ENCODE data around the gene POM121L2. TPM values are rescaled to one million over a fixed set of nuclear protein-coding genes. Genes with fewer than 3 reads are reported as not detected.

Gene POM121L2
- not detected for total RNA-seq

DNA sequence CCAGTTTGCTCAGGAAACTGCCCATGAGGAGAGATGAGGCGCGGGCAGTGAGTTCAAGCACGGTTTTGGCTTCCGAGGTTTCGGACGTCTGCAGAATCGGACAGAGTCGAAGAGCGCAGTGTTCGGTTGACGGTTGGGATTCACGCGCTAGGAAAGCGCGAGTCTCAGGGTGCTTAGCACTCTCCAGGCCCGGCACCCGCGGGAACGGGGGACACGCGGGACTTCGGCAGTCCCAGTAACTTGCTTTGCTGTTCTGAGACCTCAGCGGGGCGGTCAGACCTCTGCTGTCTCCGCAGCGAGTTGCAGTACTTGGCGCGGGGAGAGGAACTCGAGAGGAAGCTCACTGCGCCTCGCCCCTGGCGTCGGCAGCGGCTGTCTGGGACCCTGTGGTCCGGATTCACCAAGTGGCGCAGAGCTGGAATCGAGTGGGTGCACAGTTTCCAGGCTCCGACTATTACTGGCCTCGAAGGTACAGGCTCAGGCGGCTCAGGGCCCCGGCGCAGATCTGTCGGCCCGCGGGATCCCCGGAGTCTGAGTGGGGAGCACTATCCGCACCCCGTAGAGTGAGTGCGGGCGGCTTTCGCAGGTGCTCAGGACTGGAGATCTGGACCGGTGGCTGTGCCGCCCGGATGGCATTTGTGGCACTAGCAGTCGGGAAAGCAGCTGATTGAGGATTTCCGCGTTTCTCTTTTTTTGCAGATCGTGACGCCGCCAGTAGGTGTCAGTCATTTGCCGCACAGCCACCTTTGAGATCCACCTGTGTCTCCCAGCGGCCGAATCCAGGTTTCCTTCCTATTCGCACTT lies at the start of gene POM121L2:
TSS of gene POM121L2 (minus strand) at position 128 of the 804 bp plus-strand sequence. CDS start at position 25, 103 bp downstream.
- Mint-ChIP-seq H3K36me3 (ENCODE audit: low read depth) (no peaks in the 10 kb centered on the region), H3K4me1 (ENCODE audit: low read depth) (peaks cover 14% of the 10 kb centered on the region), H3K27me3 (ENCODE audit: low read depth) (peaks cover 65% of the 10 kb centered on the region), H3K9me3 (ENCODE audit: insufficient read depth) (no peaks in the 10 kb centered on the region), H3K4me3 (peak within 1 kb of the TSS; percentile 77), H3K27ac (no peak within 1 kb of the TSS)
- ChIA-PET CTCF (interaction anchor here (0.6 to 1.9 kb wide), 31 partner anchors 8 to 498 kb away, joined by 3 to 11 read pairs (median 4); a partner anchor contains a TSS), POLR2A (interaction anchor here (0.7 to 1.2 kb wide), 2 partner anchors 243 to 496 kb away, joined by 3 read pairs; a partner anchor contains a TSS)
- DNase-seq: peak; percentile 74
- ATAC-seq: peak; percentile 76

DNA sequence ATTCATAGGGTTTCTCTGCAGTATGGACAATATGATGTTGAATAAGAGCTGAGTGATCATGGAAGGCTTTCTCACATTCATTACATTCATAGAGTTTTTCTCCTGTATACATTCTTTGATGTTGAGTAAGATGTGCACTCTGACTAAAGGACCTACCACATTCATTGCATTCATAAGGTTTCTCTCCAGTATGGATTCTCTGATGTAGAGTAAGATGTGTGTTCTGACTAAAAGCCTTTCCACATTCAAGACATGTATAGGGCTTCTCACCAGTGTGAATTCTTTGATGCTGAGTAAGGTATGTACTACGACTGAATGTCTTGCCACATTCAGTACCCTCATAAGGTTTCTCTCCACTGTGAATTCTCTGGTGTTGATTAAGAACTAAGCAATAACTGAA lies 47.2 kb upstream of the POM121L2 start:
- peaks cover 37% of the 10 kb centered on the region for H3K9me3 Mint-ChIP-seq (ENCODE audit: insufficient read depth)
- no peak overlapping the region for H3K4me3 Mint-ChIP-seq
- ATAC-seq: no peak
- ChIA-PET CTCF (no interaction called here), POLR2A (no interaction called here)
- no peak overlapping the region for H3K27ac Mint-ChIP-seq
- no peaks in the 10 kb centered on the region for H3K27me3 Mint-ChIP-seq (ENCODE audit: low read depth)
- H3K4me1 Mint-ChIP-seq (ENCODE audit: low read depth): no peaks in the 10 kb centered on the region
- H3K36me3 Mint-ChIP-seq (ENCODE audit: low read depth): peaks cover 6% of the 10 kb centered on the region
- DNase-seq: no peak

DNA sequence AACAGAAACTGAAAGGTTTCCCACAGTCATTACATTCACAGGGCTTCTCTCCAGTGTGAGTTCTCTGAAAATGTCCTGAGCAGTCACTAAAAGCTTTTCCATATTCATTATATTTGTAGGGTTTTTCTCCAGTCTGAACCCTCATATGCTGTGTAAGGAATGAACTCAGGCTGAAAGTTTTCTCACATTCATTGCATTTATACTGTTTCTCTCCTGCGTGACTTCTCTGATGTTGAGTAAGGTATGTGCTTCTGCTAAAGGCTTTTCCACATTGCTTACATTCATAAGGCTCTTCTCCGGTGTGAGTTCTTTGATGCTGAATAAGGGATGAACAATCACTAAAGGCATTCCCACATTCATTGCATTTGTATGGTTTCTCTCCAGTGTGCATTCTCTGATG lies 46.7 kb upstream of the POM121L2 start:
- Mint-ChIP-seq H3K27ac (no peak overlapping the region), H3K4me1 (ENCODE audit: low read depth) (no peaks in the 10 kb centered on the region), H3K9me3 (ENCODE audit: insufficient read depth) (peaks cover 37% of the 10 kb centered on the region), H3K4me3 (no peak overlapping the region), H3K36me3 (ENCODE audit: low read depth) (peaks cover 6% of the 10 kb centered on the region), H3K27me3 (ENCODE audit: low read depth) (no peaks in the 10 kb centered on the region)
- CTCF ChIA-PET: no interaction called here
- ATAC-seq (no peak), DNase-seq (no peak)
- POLR2A ChIA-PET: no interaction called here

DNA sequence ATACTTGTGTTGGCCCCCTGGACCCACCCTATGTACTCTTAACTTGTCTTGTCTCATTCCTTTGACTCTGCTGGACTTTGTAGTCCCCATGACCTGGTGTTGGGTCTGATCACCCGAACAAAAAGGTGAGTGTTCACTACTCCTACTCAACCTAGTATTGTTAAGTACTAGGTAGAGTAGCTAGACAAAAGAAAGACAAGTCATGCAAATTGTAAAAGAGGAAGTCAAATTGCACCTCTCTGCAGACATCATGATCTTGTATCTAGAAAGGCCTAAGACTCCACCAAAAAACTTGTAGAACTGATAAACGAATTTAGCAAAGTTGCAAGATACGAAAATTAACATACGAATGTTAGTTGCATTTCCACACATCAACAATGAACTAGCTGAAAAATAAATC lies 40.8 kb upstream of the POM121L2 start:
- POLR2A ChIA-PET: no interaction called here

DNA sequence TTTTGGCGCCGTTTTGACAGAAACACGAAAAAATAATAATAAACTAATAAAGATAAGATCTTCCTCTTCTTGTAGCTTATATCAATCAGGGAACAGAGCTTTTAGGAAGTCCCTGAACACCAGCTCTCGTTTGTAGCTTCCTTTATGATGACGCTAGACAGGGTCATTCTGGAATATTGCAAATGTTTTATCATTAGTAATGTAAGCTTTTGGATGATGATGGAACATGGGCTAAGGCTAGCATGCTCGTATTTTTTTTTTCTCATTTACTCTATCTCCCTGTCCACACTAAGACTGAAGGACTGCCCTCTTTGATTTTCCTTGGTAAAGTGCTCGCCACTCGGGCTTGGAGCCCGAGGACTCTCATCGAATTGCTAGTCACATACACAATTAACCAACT lies 22.1 kb upstream of the POM121L2 start:
- ATAC-seq (no peak), DNase-seq (no peak)
- Mint-ChIP-seq H3K4me3 (no peak overlapping the region), H3K9me3 (ENCODE audit: insufficient read depth) (no peaks in the 10 kb centered on the region), H3K4me1 (ENCODE audit: low read depth) (peaks cover 13% of the 10 kb centered on the region), H3K36me3 (ENCODE audit: low read depth) (no peaks in the 10 kb centered on the region), H3K27me3 (ENCODE audit: low read depth) (peaks cover 22% of the 10 kb centered on the region), H3K27ac (no peak overlapping the region)
- CTCF ChIA-PET: interaction anchor here (1.3 to 1.7 kb wide), 2 partner anchors 22 to 335 kb away, joined by 3 to 4 read pairs; partner anchors contain the start of gene POM121L2
- POLR2A ChIA-PET: interaction anchor here (0.6 to 1.0 kb wide), 3 partner anchors 9 to 1551 kb away, joined by 4 to 5 read pairs (median 4); a partner anchor contains a TSS

More for the DNA sequence above, 40.8 kb upstream of the POM121L2 start:
- Mint-ChIP-seq H3K4me1 (ENCODE audit: low read depth) (no peaks in the 10 kb centered on the region), H3K27ac (no peak overlapping the region), H3K4me3 (no peak overlapping the region), H3K9me3 (ENCODE audit: insufficient read depth) (peaks cover 11% of the 10 kb centered on the region), H3K36me3 (ENCODE audit: low read depth) (no peaks in the 10 kb centered on the region), H3K27me3 (ENCODE audit: low read depth) (peaks cover 3% of the 10 kb centered on the region)
- DNase-seq (no peak), ATAC-seq (no peak)
- CTCF ChIA-PET: no interaction called here

DNA sequence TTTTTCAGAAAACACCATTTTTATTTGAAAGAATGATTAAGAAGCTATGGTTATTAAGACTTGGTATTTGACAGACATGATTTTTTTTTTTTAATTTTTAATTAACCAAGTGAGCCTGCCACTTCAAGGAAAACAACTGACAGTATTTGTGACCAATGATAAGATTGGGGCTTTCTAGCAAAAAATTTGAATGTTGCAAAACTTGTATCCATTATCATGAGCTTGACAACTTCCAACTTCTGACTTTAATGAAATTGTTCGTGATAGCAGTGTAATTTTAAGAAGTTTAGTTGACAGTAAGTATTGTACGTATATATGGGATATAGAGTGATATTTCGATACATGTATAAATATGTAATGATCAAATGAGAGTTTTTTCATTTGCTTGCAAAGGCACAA lies 21.6 kb upstream of the POM121L2 start:
- ChIA-PET CTCF (interaction anchor here (1.3 to 1.7 kb wide), 2 partner anchors 21 to 335 kb away, joined by 3 to 4 read pairs; partner anchors contain the start of gene POM121L2), POLR2A (interaction anchor here (0.6 to 1.0 kb wide), 3 partner anchors 9 to 1551 kb away, joined by 4 to 5 read pairs (median 4); a partner anchor contains a TSS)
- DNase-seq (no peak), ATAC-seq (no peak)
- Mint-ChIP-seq H3K9me3 (ENCODE audit: insufficient read depth) (no peaks in the 10 kb centered on the region), H3K27ac (no peak overlapping the region), H3K4me3 (peak overlapping the region; percentile 72), H3K36me3 (ENCODE audit: low read depth) (no peaks in the 10 kb centered on the region), H3K27me3 (ENCODE audit: low read depth) (peaks cover 22% of the 10 kb centered on the region), H3K4me1 (ENCODE audit: low read depth) (peaks cover 13% of the 10 kb centered on the region)

DNA sequence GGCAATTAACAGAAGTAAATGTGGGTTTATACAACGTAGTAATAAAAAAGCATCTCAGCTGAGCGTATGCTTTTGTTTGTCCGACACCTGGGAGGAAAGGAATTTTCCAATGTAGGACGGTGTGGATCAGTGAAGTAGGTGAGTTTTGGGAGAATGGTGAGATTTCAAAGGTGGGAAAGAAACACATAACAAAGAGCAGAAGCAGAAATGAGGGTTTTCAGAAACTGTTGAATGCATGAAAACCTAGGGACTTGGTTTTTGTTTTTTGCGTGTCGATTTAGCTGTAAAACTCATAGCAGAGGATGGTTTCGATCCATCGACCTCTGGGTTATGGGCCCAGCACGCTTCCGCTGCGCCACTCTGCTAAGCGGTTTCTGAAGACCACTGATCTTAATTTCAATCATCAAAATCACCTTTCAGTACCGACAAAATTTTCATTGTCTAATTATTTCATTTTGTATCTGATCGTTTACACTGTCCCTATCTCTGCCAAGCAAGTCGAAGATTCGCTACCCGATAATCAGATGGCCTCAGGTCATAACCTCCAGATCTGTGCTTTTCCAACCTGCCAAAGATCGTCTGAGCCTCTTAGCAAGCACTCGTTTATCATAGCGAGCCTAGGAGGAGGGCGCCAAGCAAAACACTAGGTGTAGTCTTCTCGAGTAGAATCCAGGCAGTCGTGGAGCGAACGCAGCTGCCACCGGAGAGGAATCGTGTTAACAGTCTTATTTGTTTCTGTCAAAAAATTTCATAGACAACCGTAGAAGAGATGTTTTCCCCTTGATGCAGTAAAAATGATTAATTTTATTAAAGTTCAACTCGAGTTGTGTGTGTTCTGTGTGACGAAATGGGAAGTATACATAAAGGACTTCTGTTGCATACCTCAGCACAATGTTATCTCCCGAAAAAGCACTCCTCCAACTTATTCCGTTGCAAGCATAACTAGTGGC lies 20.9 kb upstream of the POM121L2 start:
- peaks cover 13% of the 10 kb centered on the region for H3K4me1 Mint-ChIP-seq (ENCODE audit: low read depth)
- H3K9me3 Mint-ChIP-seq (ENCODE audit: insufficient read depth): no peaks in the 10 kb centered on the region
- H3K27me3 Mint-ChIP-seq (ENCODE audit: low read depth): peaks cover 17% of the 10 kb centered on the region
- peak; percentile 87 for ATAC-seq
- ChIA-PET CTCF (interaction anchor here (1.3 to 1.7 kb wide), 2 partner anchors 20 to 336 kb away, joined by 3 to 4 read pairs; partner anchors contain the start of gene POM121L2), POLR2A (interaction anchor here (0.9 to 1.0 kb wide), 2 partner anchors 10 to 186 kb away, joined by 4 to 5 read pairs; a partner anchor contains a TSS)
- H3K4me3 Mint-ChIP-seq: peak overlapping the region; percentile 72
- H3K36me3 Mint-ChIP-seq (ENCODE audit: low read depth): no peaks in the 10 kb centered on the region
- H3K27ac Mint-ChIP-seq: peak overlapping the region; percentile 56
- DNase-seq: peak; percentile 61

DNA sequence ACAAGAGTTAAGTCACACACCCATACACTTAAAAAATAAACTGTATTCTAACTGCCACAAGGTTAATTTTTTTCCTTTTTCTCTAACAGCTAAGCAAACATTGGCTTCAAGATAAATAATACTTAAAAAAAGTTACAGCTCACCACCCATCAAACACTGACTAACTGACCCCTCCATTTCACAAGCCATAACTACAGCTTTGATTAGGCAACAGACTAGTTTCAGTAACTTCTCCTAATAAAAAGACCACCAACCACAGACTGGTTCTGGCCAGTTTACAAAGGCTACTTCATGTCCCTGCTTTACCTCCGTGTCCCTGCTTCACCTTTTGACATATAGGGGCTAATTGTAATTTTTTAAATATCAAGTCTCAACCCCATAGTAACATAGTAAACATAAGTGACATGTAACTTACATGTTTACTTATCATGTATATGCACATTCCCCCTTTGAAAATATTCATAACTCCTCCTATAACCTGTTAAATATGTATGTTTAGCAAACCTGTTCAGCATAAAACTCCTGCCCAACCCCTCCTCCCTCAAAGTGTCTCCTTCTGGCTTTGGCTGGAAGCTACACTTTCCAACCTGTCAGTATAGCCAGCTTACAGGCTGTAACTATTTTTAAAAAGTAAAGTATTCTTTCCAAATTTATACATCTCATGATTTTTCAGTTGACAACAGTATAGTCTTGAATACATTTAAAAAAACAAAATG lies 15.1 kb upstream of the POM121L2 start:
- H3K36me3 Mint-ChIP-seq (ENCODE audit: low read depth): no peaks in the 10 kb centered on the region
- ATAC-seq (no peak), DNase-seq (no peak)
- peaks cover 23% of the 10 kb centered on the region for H3K27me3 Mint-ChIP-seq (ENCODE audit: low read depth)
- CTCF ChIA-PET: interaction anchor here (0.6 kb wide), 1 partner anchor 22 kb away, joined by 3 read pairs; no protein-coding TSS in a partner anchor
- POLR2A ChIA-PET: no interaction called here
- no peaks in the 10 kb centered on the region for H3K9me3 Mint-ChIP-seq (ENCODE audit: insufficient read depth)
- no peak overlapping the region for H3K27ac Mint-ChIP-seq
- H3K4me3 Mint-ChIP-seq: no peak overlapping the region
- no peaks in the 10 kb centered on the region for H3K4me1 Mint-ChIP-seq (ENCODE audit: low read depth)

DNA sequence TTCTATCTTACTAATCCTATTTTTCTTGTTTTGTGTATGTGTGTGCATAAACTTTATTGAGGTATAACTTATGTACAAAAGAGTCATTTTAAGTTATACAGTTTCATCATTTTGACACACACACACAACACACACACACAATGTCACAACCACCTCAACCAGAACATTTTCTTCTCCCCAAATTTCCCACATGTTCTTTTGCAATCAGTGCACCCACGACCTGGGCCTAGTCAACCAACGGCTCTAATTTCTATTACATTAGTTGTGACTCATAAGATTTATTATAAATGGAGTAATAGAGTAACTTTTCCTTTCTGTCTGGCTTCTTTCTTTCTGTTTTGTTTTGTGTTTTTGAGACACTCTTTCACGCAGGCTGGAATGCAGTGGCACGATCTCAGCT lies 9.8 kb upstream of the POM121L2 start:
- Mint-ChIP-seq H3K36me3 (ENCODE audit: low read depth) (no peaks in the 10 kb centered on the region), H3K27ac (no peak overlapping the region), H3K4me3 (no peak overlapping the region), H3K4me1 (ENCODE audit: low read depth) (no peaks in the 10 kb centered on the region), H3K27me3 (ENCODE audit: low read depth) (peaks cover 34% of the 10 kb centered on the region), H3K9me3 (ENCODE audit: insufficient read depth) (no peaks in the 10 kb centered on the region)
- POLR2A ChIA-PET: no interaction called here
- ATAC-seq (no peak), DNase-seq (no peak)
- CTCF ChIA-PET: no interaction called here

DNA sequence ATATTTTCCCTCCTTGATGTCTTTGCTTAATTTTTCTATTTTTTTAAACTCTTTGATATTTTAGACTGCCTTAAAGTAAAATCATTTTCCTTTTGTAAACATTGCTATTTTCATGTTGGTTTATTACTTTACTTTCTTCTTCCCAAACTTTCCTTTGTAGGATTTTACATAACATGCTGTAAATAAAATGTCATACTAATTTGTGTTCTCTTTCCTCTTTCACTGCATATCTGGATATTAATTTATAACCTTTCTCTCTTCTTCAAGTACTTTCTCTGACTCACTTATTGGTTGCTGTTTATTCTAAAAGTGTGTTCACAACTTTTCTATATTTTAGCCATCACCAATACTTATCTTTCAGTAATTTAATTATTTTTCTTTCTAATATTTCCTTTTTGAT lies 9.3 kb upstream of the POM121L2 start:
- H3K27me3 Mint-ChIP-seq (ENCODE audit: low read depth): peaks cover 39% of the 10 kb centered on the region
- H3K9me3 Mint-ChIP-seq (ENCODE audit: insufficient read depth): no peaks in the 10 kb centered on the region
- no peak for DNase-seq
- ATAC-seq: no peak
- H3K4me3 Mint-ChIP-seq: no peak overlapping the region
- H3K27ac Mint-ChIP-seq: no peak overlapping the region
- ChIA-PET CTCF (no interaction called here), POLR2A (no interaction called here)
- H3K36me3 Mint-ChIP-seq (ENCODE audit: low read depth): no peaks in the 10 kb centered on the region
- H3K4me1 Mint-ChIP-seq (ENCODE audit: low read depth): no peaks in the 10 kb centered on the region

DNA sequence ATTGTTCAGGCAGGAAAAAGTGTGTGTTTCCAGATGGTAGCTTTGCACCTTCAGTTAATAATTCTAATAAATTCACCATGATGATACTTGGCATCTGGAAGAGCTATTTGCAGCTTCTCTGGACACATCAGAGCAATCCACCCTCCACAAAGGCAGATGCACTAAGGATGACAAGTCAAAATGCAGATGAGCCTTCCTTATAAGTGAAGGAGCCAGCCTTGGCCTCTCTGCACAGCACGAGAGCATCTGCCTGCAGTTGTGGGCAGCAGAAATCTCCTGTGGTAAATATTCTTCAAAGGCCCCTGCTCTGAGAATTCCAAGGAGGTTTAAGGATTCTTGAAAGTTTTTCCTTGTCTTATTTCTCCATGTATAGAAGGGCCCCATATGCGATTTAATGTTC lies 6.9 kb upstream of the POM121L2 start:
- Mint-ChIP-seq H3K4me1 (ENCODE audit: low read depth) (no peaks in the 10 kb centered on the region), H3K27me3 (ENCODE audit: low read depth) (peaks cover 40% of the 10 kb centered on the region), H3K27ac (no peak overlapping the region), H3K36me3 (ENCODE audit: low read depth) (no peaks in the 10 kb centered on the region), H3K9me3 (ENCODE audit: insufficient read depth) (no peaks in the 10 kb centered on the region), H3K4me3 (no peak overlapping the region)
- ChIA-PET CTCF (no interaction called here), POLR2A (no interaction called here)
- no peak for DNase-seq
- ATAC-seq: no peak
